ENCODE measurements around the gene ARHGAP8.

DNA sequence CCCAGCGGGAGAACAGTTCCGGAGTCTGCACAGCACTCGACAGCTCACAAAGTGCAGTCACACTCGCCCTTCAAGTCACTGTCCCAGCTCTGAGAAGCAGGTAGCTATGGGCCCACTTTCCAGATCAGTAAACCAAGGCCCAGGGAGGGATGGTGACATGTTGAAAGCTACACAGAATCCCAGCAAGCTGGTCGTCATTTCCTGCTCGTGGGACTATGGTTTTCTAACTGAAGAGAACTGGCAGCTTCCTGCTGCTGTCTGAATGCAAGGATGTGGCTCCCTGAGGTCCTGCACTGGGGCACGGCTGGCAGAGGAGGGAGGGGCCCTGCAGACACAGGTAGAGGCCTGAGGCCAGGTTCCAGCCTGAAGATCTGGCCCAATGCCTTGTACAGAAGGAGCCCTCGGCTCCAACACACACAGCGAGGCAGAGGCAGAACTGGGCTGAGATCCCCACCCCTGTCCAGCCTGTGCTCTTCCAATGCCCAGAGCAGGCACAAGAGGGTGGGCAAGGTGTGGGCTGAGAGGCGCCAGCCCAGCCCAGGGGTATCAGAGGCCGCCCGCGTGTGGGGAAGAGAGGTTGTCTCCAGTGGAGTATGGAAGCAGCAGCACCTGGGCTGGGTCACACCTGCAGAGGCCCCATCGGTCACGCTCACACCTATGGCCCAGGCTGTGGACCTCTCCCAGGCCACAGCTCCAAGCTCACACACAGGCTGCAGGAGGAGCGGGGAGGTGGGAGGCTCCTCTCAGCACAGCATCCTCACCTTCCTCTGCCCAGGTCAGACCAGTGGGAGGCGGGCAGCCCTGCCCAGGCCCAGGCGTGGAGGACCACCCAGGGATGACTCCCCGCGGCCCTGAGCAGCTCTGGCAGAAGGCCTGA, 138.3 kb downstream of the ARHGAP8 start:
- TF ChIP-seq, protein P1, sequence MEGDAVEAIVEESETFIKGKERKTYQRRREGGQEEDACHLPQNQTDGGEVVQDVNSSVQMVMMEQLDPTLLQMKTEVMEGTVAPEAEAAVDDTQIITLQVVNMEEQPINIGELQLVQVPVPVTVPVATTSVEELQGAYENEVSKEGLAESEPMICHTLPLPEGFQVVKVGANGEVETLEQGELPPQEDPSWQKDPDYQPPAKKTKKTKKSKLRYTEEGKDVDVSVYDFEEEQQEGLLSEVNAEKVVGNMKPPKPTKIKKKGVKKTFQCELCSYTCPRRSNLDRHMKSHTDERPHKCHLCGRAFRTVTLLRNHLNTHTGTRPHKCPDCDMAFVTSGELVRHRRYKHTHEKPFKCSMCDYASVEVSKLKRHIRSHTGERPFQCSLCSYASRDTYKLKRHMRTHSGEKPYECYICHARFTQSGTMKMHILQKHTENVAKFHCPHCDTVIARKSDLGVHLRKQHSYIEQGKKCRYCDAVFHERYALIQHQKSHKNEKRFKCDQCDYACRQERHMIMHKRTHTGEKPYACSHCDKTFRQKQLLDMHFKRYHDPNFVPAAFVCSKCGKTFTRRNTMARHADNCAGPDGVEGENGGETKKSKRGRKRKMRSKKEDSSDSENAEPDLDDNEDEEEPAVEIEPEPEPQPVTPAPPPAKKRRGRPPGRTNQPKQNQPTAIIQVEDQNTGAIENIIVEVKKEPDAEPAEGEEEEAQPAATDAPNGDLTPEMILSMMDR (conservative IDR thresholded peaks at IDR 0.05 in 1 of 2, IDR thresholded peaks at IDR 0.05 in 1 of 2; ENCODE audit: extremely low read depth in 1 of 2, insufficient read depth in 1 of 2, low read depth in 1 of 2, low read length in 2 of 2), result no peak
- TF ChIP-seq EZH2 (IDR thresholded peaks at IDR 0.05; ENCODE audit: borderline replicate concordance, low read length), result no peak

Measured in mammary epithelial cell (primary cell).